HUES48 (cell line): ENCODE measurements around the gene LDLRAD4.

Source experiments
- H3K27ac ChIP-seq: one replicate; pipeline ENCODE4 v1.7.0; 2013; ENCODE audit warnings: low read depth, low read length, inconsistent platforms
- H3K27me3 ChIP-seq: 2 replicates; pipeline ENCODE4 v1.6.1; 2013; ENCODE audit warnings: mild to moderate bottlenecking, low read length; ENCODE audit not compliant: control insufficient read depth, insufficient read depth
- H3K36me3 ChIP-seq: 2 replicates; pipeline ENCODE4 v1.6.1; 2013; ENCODE audit warnings: low read length; ENCODE audit not compliant: control insufficient read depth, insufficient read depth
- H3K4me1 ChIP-seq: 2 replicates; pipeline ENCODE4 v1.6.1; 2013; ENCODE audit warnings: mild to moderate bottlenecking, low read length; ENCODE audit not compliant: control insufficient read depth, insufficient read depth
- H3K4me3 ChIP-seq: 2 replicates; pipeline ENCODE4 v1.5.1; 2013; ENCODE audit warnings: mild to moderate bottlenecking, low read depth, low read length
- H3K9ac ChIP-seq: 2 replicates; pipeline ENCODE4 v1.6.1; 2013; ENCODE audit warnings: mild to moderate bottlenecking, low read depth, low read length, moderate library complexity
- H3K9me3 ChIP-seq: 2 replicates; pipeline ENCODE4 v1.6.1; 2013; ENCODE audit warnings: low read length; ENCODE audit not compliant: control insufficient read depth, insufficient read depth

Gene LDLRAD4

GRCh38 chr18:13514558-13514957, 296.0 kb downstream of the LDLRAD4 start:
- no peaks in the 10 kb centered on the region for H3K9me3 ChIP-seq

GRCh38 chr18:13516855-13517254, 298.3 kb downstream of the LDLRAD4 start:
- H3K9ac ChIP-seq: no peak overlapping the region
- no peaks in the 10 kb centered on the region for H3K36me3 ChIP-seq
- H3K27ac ChIP-seq: no peak overlapping the region
- H3K9me3 ChIP-seq: no peaks in the 10 kb centered on the region
- 0 out of 2 replicates have a peak, but pooled peaks cover 4% of the 10 kb centered on the region for H3K4me1 ChIP-seq
- no peaks in the 10 kb centered on the region for H3K27me3 ChIP-seq
- no peak overlapping the region for H3K4me3 ChIP-seq

More at GRCh38 chr18:13514558-13514957, 296.0 kb downstream of the LDLRAD4 start:
- Histone ChIP-seq H3K27me3 (no peaks in the 10 kb centered on the region), H3K27ac (no peak overlapping the region), H3K9ac (no peak overlapping the region), H3K4me1 (0 out of 2 replicates have a peak, but pooled peaks cover 4% of the 10 kb centered on the region), H3K36me3 (no peaks in the 10 kb centered on the region), H3K4me3 (no peak overlapping the region)

- no peaks in the 10 kb centered on the region for H3K36me3 ChIP-seq
- H3K27ac ChIP-seq: no peak overlapping the region
- H3K9ac ChIP-seq: no peak overlapping the region
- no peaks in the 10 kb centered on the region for H3K27me3 ChIP-seq
- H3K9me3 ChIP-seq: no peaks in the 10 kb centered on the region
- H3K4me3 ChIP-seq: no peak overlapping the region
- H3K4me1 ChIP-seq: 0 out of 2 replicates have a peak, but pooled peaks cover 4% of the 10 kb centered on the region
Measured at GRCh38 chr18:13517369-13517768, 298.8 kb downstream of the LDLRAD4 start.

- Histone ChIP-seq H3K27me3 (no peaks in the 10 kb centered on the region), H3K27ac (no peak overlapping the region), H3K9me3 (no peaks in the 10 kb centered on the region), H3K36me3 (no peaks in the 10 kb centered on the region), H3K4me1 (no peaks in the 10 kb centered on the region), H3K4me3 (no peak overlapping the region), H3K9ac (no peak overlapping the region)
Measured at GRCh38 chr18:13518382-13518781, 299.8 kb downstream of the LDLRAD4 start.

- H3K4me1 ChIP-seq: no peaks in the 10 kb centered on the region
- no peaks in the 10 kb centered on the region for H3K9me3 ChIP-seq
- H3K27ac ChIP-seq: no peak overlapping the region
- H3K9ac ChIP-seq: no peak overlapping the region
- H3K36me3 ChIP-seq: no peaks in the 10 kb centered on the region
- H3K27me3 ChIP-seq: no peaks in the 10 kb centered on the region
- no peak overlapping the region for H3K4me3 ChIP-seq
Measured at GRCh38 chr18:13520306-13520705, 301.7 kb downstream of the LDLRAD4 start.

- H3K4me1 ChIP-seq: no peaks in the 10 kb centered on the region
- no peaks in the 10 kb centered on the region for H3K27me3 ChIP-seq
- no peak overlapping the region for H3K9ac ChIP-seq
- no peaks in the 10 kb centered on the region for H3K36me3 ChIP-seq
- H3K4me3 ChIP-seq: no peak overlapping the region
- no peak overlapping the region for H3K27ac ChIP-seq
- no peaks in the 10 kb centered on the region for H3K9me3 ChIP-seq
Measured at GRCh38 chr18:13520741-13521140, 302.2 kb downstream of the LDLRAD4 start.

- H3K9ac ChIP-seq: no peak overlapping the region
- H3K27ac ChIP-seq: no peak overlapping the region
- H3K27me3 ChIP-seq: no peaks in the 10 kb centered on the region
- H3K4me3 ChIP-seq: no peak overlapping the region
- H3K9me3 ChIP-seq: no peaks in the 10 kb centered on the region
- no peaks in the 10 kb centered on the region for H3K4me1 ChIP-seq
- H3K36me3 ChIP-seq: no peaks in the 10 kb centered on the region
Measured at GRCh38 chr18:13521418-13521817, 302.9 kb downstream of the LDLRAD4 start.

- Histone ChIP-seq H3K36me3 (no peaks in the 10 kb centered on the region), H3K4me3 (no peak overlapping the region), H3K27me3 (no peaks in the 10 kb centered on the region), H3K9ac (no peak overlapping the region), H3K9me3 (no peaks in the 10 kb centered on the region), H3K27ac (no peak overlapping the region), H3K4me1 (no peaks in the 10 kb centered on the region)
Measured at GRCh38 chr18:13522256-13522655, 303.7 kb downstream of the LDLRAD4 start.

GRCh38 chr18:13522861-13523660, 304.5 kb downstream of the LDLRAD4 start:
- Histone ChIP-seq H3K4me1 (no peaks in the 10 kb centered on the region), H3K9me3 (no peaks in the 10 kb centered on the region), H3K4me3 (no peak overlapping the region), H3K36me3 (no peaks in the 10 kb centered on the region), H3K27ac (no peak overlapping the region), H3K9ac (no peak overlapping the region), H3K27me3 (no peaks in the 10 kb centered on the region)

- Histone ChIP-seq H3K4me3 (no peak overlapping the region), H3K27me3 (no peaks in the 10 kb centered on the region), H3K27ac (no peak overlapping the region), H3K9ac (no peak overlapping the region), H3K4me1 (no peaks in the 10 kb centered on the region), H3K36me3 (no peaks in the 10 kb centered on the region), H3K9me3 (no peaks in the 10 kb centered on the region)
Measured at GRCh38 chr18:13524054-13524453, 305.5 kb downstream of the LDLRAD4 start.

- Histone ChIP-seq H3K4me3 (no peak overlapping the region), H3K9ac (no peak overlapping the region), H3K27me3 (no peaks in the 10 kb centered on the region), H3K27ac (no peak overlapping the region), H3K36me3 (no peaks in the 10 kb centered on the region), H3K4me1 (no peaks in the 10 kb centered on the region), H3K9me3 (no peaks in the 10 kb centered on the region)
Measured at GRCh38 chr18:13524811-13525210, 306.3 kb downstream of the LDLRAD4 start.
